GM12878 (cell line): Measurements from ENCODE around the gene BARX2. TPM values are rescaled to one million over a fixed set of nuclear protein-coding genes. Genes with fewer than 3 reads are reported as not detected.

ENCODE experiments used
- ATAC-seq: fragments of 200-7000 bp; cut with Tn5 transposase; 3 replicates; pipeline ENCODE4 v1.9.1; 2020; ENCODE audit warnings: mild to moderate bottlenecking, moderate library complexity
- BruUV-seq: library from RNA; stranded (reverse); fragments of 400-500 nt; replicated peaks from 2 replicates; lab custom pipeline; 2021; lab: Mats Ljungman, UMichigan
- CTCF ChIA-PET: fragments of 300-600 bp; sonication (Branson Sonifier 250); formaldehyde crosslinking; extraction: SDS; loops from one replicate; lab custom pipeline; 2021; ENCODE audit warnings: inconsistent platforms; lab: Yijun Ruan, JAX
- POLR2A ChIA-PET: fragments of 350-600 bp; formaldehyde crosslinking; extraction: SDS; loops from one replicate; lab custom pipeline; 2021; ENCODE audit warnings: inconsistent platforms; lab: Charles Lee
- RAD21 ChIA-PET: fragments of 300-600 bp; sonication (Branson Sonifier 250); formaldehyde crosslinking; loops from one replicate; lab custom pipeline; 2023; ENCODE audit warnings: antibody characterized with exemption; ENCODE audit not compliant: unreplicated experiment; lab: Charles Lee
- SMC1A ChIA-PET: fragments of 300-600 bp; sonication (Branson Sonifier 250); formaldehyde crosslinking; loops from one replicate; lab custom pipeline; 2023; ENCODE audit not compliant: unreplicated experiment, uncharacterized antibody; lab: Charles Lee
- DNase-seq: peaks from one replicate; pipeline ENCODE4 v3.0.0-alpha.2; 2011; ENCODE audit warnings: low read depth, low spot score
- FAIRE-seq: peaks from 3 replicates; lab custom pipeline; 2011; peaks lifted over from hg19 to GRCh38; lab: Jason Lieb, UNC
- H2AFZ ChIP-seq: 2 replicates; pipeline ENCODE4 v1.6.0; 2011; ENCODE audit warnings: low read depth, low read length, control low read depth; ENCODE audit not compliant: control insufficient read depth
- H3K27ac ChIP-seq: 2 replicates; pipeline ENCODE4 v1.5.1; 2011; ENCODE audit warnings: control low read depth; ENCODE audit not compliant: control insufficient read depth, insufficient read depth
- H3K27me3 ChIP-seq, 2 experiments: replicated peaks in 1 of 2; 2 replicates each; pipeline versions ENCODE4 v1.6.0 to v1.6.1; 2011; ENCODE audit warnings: low read length in 1 of 2; ENCODE audit not compliant: control insufficient read depth in 2 of 2, insufficient read depth in 2 of 2
- H3K36me3 ChIP-seq, 2 experiments: 2 replicates each; pipeline ENCODE4 v1.5.1; 2011; ENCODE audit warnings: low read length in 1 of 2; ENCODE audit not compliant: control insufficient read depth in 2 of 2, insufficient read depth in 2 of 2
- H3K4me1 ChIP-seq: 2 replicates; pipeline ENCODE4 v1.6.1; 2011; ENCODE audit warnings: mild to moderate bottlenecking, low read length, moderate library complexity, mixed read lengths; ENCODE audit not compliant: control insufficient read depth, insufficient read depth
- H3K4me2 ChIP-seq: 2 replicates; pipeline ENCODE4 v1.6.0; 2011; ENCODE audit warnings: control low read depth; ENCODE audit not compliant: control insufficient read depth, insufficient read depth
- H3K4me3 ChIP-seq: fragments of 200-600 bp; sonication (generic); 2 replicates; pipeline ENCODE4 v1.5.1; 2016
- H3K79me2 ChIP-seq: 2 replicates; pipeline ENCODE4 v1.6.0; 2011; ENCODE audit warnings: low read length; ENCODE audit not compliant: control insufficient read depth, insufficient read depth
- H3K9ac ChIP-seq: 2 replicates; pipeline ENCODE4 v1.8.0; 2011; ENCODE audit warnings: low read length, control low read depth, mixed read lengths; ENCODE audit not compliant: control insufficient read depth, insufficient read depth
- H3K9me3 ChIP-seq: replicated peaks from 3 replicates; pipeline ENCODE4 v1.5.1; 2011; ENCODE audit warnings: mild to moderate bottlenecking, low read length; ENCODE audit not compliant: control insufficient read depth, insufficient read depth
- H4K20me1 ChIP-seq: 2 replicates; pipeline ENCODE4 v1.6.0; 2011; ENCODE audit not compliant: control insufficient read depth, insufficient read depth
- LARP7 ChIP-seq: fragments of 450-650 bp; IDR thresholded peaks from 2 replicates; pipeline ENCODE4 v1.6.1; 2017; ENCODE audit warnings: mild to moderate bottlenecking
- NFYA ChIP-seq: IDR thresholded peaks from 2 replicates; pipeline ENCODE4 v1.6.1; 2011; ENCODE audit warnings: low read depth, mild to moderate bottlenecking, low read length, improper control_type of control experiment, borderline replicate concordance
- PBX3 ChIP-seq: IDR thresholded peaks from 2 replicates; pipeline ENCODE4 v1.6.1; 2011; ENCODE audit warnings: mild to moderate bottlenecking, low read depth, low read length, moderate library complexity; ENCODE audit not compliant: insufficient replicate concordance
- POLR2A ChIP-seq: IDR thresholded peaks from 2 replicates; pipeline ENCODE4 v1.6.1; 2011; ENCODE audit warnings: low read depth, mild to moderate bottlenecking, low read length
- TCF12 ChIP-seq: IDR thresholded peaks from 2 replicates; pipeline ENCODE4 v1.6.1; 2011; ENCODE audit warnings: low read depth, mild to moderate bottlenecking, low read length
- TCF3 ChIP-seq: IDR thresholded peaks from 2 replicates; pipeline ENCODE4 v1.6.1; 2012; ENCODE audit warnings: low read depth, mild to moderate bottlenecking, low read length, borderline replicate concordance; ENCODE audit not compliant: insufficient read depth
- WGBS: methylation state at CpG from one replicate; pipeline ENCODE4 v1.1.6; 2016; ENCODE audit warnings: low lambda C conversion rate; ENCODE audit not compliant: insufficient replicate concordance, insufficient coverage; ENCODE audit errors: missing lambda C conversion rate; 5-methylcytosine and 5-hydroxymethylcytosine counted together
- in situ Hi-C: fragments of 300-500 bp; cut with MboI; formaldehyde crosslinking; loops from 9 replicates; pipeline ENCODE4 v1.14.3; 2018; ENCODE audit warnings: mixed read lengths
- intact Hi-C: fragments of 100-400 bp; cut with micrococcal nuclease; formaldehyde crosslinking; loops from one replicate; pipeline ENCODE4 v1.14.2; 2022; ENCODE audit not compliant: unreplicated experiment
- polyA plus RNA-seq, 11 experiments: library from polyadenylated mRNA; depleted of rRNA in 4 of 11; unstranded in 6 of 11; stranded (reverse) in 5 of 11; fragments of >200 nt; fragmentation: Nextera tagmentation in 4 of 11; fragmentation: Illumina TruSeq in 1 of 11; extraction: Ambion mirVana in 4 of 11; extraction: Trizol in 1 of 11; gene quantifications; 1 replicate in 1 of 11; 2 replicates in 10 of 11; pipeline versions ENCODE4 v1.2.1 to v1.2.3, GENCODE V29; 2011 to 2016; ENCODE audit warnings: inconsistent platforms in 2 of 11, missing spikeins in 2 of 11, low read depth in 1 of 11
- total RNA-seq, 4 experiments: library from RNA; depleted of rRNA in 3 of 4; stranded (reverse); fragments of >200 nt in 3 of 4; fragmentation: Illumina TruSeq in 1 of 4; extraction: Trizol in 1 of 4; gene quantifications; 2 replicates each; pipeline versions ENCODE4 v1.2.1 to v1.2.3, GENCODE V29; 2013 to 2021
- TF ChIP-seq, protein P1 (sequence below): fragments of 450-650 bp; IDR thresholded peaks from 2 replicates; pipeline ENCODE4 v1.6.1; 2018; ENCODE audit warnings: mild to moderate bottlenecking, low read depth, moderate library complexity; ENCODE audit not compliant: partially characterized antibody

The BARX2 gene
- total and polyA plus RNA-seq, 10 of the 15 experiments (the other 5 are each of a cell fraction or from before 2014, with no cell fraction given) = 0.07 to 0.84 TPM; not detected in 8

- Histone ChIP-seq H3K27ac (no peak overlapping the region), H3K36me3 (no peaks in the 10 kb centered on the region), H3K27me3 (peaks cover 0 to 1% of the 10 kb centered on the region in 2 experiments; a peak in 2 of 4 replicates), H3K4me2 (no peak overlapping the region), H3K4me3 (no peak overlapping the region), H3K4me1 (no peaks in the 10 kb centered on the region), H3K9me3 (no peaks in the 10 kb centered on the region), H3K9ac (no peak overlapping the region), H3K79me2 (no peaks in the 10 kb centered on the region), H2AFZ (no peak overlapping the region), H4K20me1 (no peaks in the 10 kb centered on the region)
- RAD21 ChIA-PET = no interaction called here
- ATAC-seq (no peak), FAIRE-seq (no peak), DNase-seq (no peak)
- 39% methylated on average over 6 of the region's 6 CpGs for WGBS
- SMC1A ChIA-PET = no interaction called here
- in situ Hi-C loops = no loop called here
- BruUV-seq = no TSS peak
- POLR2A ChIA-PET = no interaction called here
- intact Hi-C loops = no loop called here
- CTCF ChIA-PET = no interaction called here
- TF ChIP-seq PBX3 (no peak), POLR2A (no peak), LARP7 (no peak), TCF3 (no peak), NFYA (no peak), TCF12 (no peak)
- TF ChIP-seq, protein P1, sequence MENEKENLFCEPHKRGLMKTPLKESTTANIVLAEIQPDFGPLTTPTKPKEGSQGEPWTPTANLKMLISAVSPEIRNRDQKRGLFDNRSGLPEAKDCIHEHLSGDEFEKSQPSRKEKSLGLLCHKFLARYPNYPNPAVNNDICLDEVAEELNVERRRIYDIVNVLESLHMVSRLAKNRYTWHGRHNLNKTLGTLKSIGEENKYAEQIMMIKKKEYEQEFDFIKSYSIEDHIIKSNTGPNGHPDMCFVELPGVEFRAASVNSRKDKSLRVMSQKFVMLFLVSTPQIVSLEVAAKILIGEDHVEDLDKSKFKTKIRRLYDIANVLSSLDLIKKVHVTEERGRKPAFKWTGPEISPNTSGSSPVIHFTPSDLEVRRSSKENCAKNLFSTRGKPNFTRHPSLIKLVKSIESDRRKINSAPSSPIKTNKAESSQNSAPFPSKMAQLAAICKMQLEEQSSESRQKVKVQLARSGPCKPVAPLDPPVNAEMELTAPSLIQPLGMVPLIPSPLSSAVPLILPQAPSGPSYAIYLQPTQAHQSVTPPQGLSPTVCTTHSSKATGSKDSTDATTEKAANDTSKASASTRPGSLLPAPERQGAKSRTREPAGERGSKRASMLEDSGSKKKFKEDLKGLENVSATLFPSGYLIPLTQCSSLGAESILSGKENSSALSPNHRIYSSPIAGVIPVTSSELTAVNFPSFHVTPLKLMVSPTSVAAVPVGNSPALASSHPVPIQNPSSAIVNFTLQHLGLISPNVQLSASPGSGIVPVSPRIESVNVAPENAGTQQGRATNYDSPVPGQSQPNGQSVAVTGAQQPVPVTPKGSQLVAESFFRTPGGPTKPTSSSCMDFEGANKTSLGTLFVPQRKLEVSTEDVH = no peak
Measured at GRCh38 chr11:129457321-129457720, 81.7 kb downstream of the BARX2 start.
